OCI-LY3 (cell line): ENCODE data around the gene PTPRCAP.
A peak's percentile ranks its signal among the peaks of the same experiment; 100 is the strongest.
"Not testable (repeated sequence)": the region's sequence is repeated elsewhere in the genome, so short reads cannot be mapped to it uniquely, and the experiment has no call there.

Experiments used
- H2AFZ ChIP-seq: fragments of 200-600, 300-600 bp; shearing (Covaris generic); 2 replicates; pipeline ENCODE4 v1.6.0; 2014; ENCODE audit warnings: antibody characterized with exemption, low read depth, low read length
- H3K27ac ChIP-seq: fragments of 200-600, 300-600 bp; sonication (generic); 2 replicates; pipeline ENCODE4 v1.5.1; 2014; ENCODE audit warnings: mild to moderate bottlenecking, low read length, moderate library complexity, mixed read lengths
- H3K27me3 ChIP-seq: fragments of 200-600, 300-600 bp; sonication (generic); 2 replicates; pipeline ENCODE4 v1.6.1; 2014; ENCODE audit warnings: low read depth, low read length, mixed read lengths
- H3K36me3 ChIP-seq: fragments of 200-600, 300-600 bp; sonication (generic); replicated peaks from 2 replicates; pipeline ENCODE3; 2014; ENCODE audit warnings: low read depth, low read length, mixed read lengths
- H3K4me1 ChIP-seq: fragments of 300-600, 200-600 bp; sonication (generic); 2 replicates; pipeline ENCODE4 v1.6.1; 2014; ENCODE audit warnings: low read length, mixed read lengths
- H3K4me2 ChIP-seq: fragments of 200-600, 300-600 bp; sonication (generic); 2 replicates; pipeline ENCODE4 v1.6.1; 2014; ENCODE audit warnings: low read length, mixed read lengths
- H3K4me3 ChIP-seq: fragments of 300-600, 200-600 bp; sonication (generic); 2 replicates; pipeline ENCODE4 v1.5.1; 2014; ENCODE audit warnings: antibody characterized with exemption, mild to moderate bottlenecking, low read length, moderate library complexity
- H3K79me2 ChIP-seq: fragments of 300-600, 200-600 bp; shearing (Covaris generic); 2 replicates; pipeline ENCODE4 v1.6.1; 2014; ENCODE audit warnings: mild to moderate bottlenecking, low read length, mixed read lengths
- H3K9ac ChIP-seq: fragments of 300-600, 200-600 bp; shearing (Covaris generic); 2 replicates; pipeline ENCODE4 v1.6.0; 2014; ENCODE audit warnings: mild to moderate bottlenecking, low read length, moderate library complexity
- H3K9me3 ChIP-seq: fragments of 200-600, 300-600 bp; shearing (Covaris generic); 2 replicates; pipeline ENCODE4 v1.6.1; 2014; ENCODE audit warnings: low read length, mixed read lengths; ENCODE audit not compliant: insufficient read depth
- H4K20me1 ChIP-seq: fragments of 200-600, 300-600 bp; sonication (generic); 2 replicates; pipeline ENCODE4 v1.6.1; 2016; ENCODE audit warnings: low read length, mixed read lengths; ENCODE audit not compliant: insufficient read depth
- CTCF ChIP-seq: fragments of 200-600, 300-600 bp; sonication (generic); IDR thresholded peaks from 2 replicates; pipeline ENCODE4 v1.5.1; 2014; ENCODE audit warnings: antibody characterized with exemption, low read length, low read depth
- EZH2phosphoT487 ChIP-seq: fragments of 200-600 bp; shearing (Covaris generic); IDR thresholded peaks from 2 replicates; pipeline ENCODE4 v1.6.1; 2018; ENCODE audit warnings: antibody characterized with exemption, mixed run types, low read depth

PTPRCAP gene

GRCh38 chr11:67429722-67430121 lies 7.8 kb downstream of the PTPRCAP start:
- no peak overlapping the region for H3K27ac ChIP-seq
- no peaks in the 10 kb centered on the region for H4K20me1 ChIP-seq
- H2AFZ ChIP-seq = no peak overlapping the region
- H3K27me3 ChIP-seq = no peaks in the 10 kb centered on the region
- H3K4me1 ChIP-seq = peaks cover 27% of the 10 kb centered on the region
- peaks cover 24% of the 10 kb centered on the region for H3K36me3 ChIP-seq
- no peak for TF ChIP-seq CTCF
- no peak for TF ChIP-seq EZH2phosphoT487
- peak overlapping the region; percentile 82 for H3K4me2 ChIP-seq
- no peaks in the 10 kb centered on the region for H3K9me3 ChIP-seq
- H3K9ac ChIP-seq = no peak overlapping the region
- peaks cover 25% of the 10 kb centered on the region for H3K79me2 ChIP-seq
- H3K4me3 ChIP-seq = no peak overlapping the region

- Histone ChIP-seq H4K20me1 (no peaks in the 10 kb centered on the region), H3K9me3 (no peaks in the 10 kb centered on the region), H3K79me2 (peaks cover 19% of the 10 kb centered on the region), H3K9ac (peak overlapping the region; percentile 87), H3K27ac (peak overlapping the region; percentile 47), H3K27me3 (no peaks in the 10 kb centered on the region), H3K4me1 (peaks cover 22% of the 10 kb centered on the region), H2AFZ (no peak overlapping the region), H3K4me2 (peak overlapping the region; percentile 82), H3K36me3 (peaks cover 18% of the 10 kb centered on the region), H3K4me3 (peak overlapping the region; percentile 86)
- TF ChIP-seq CTCF (no peak), EZH2phosphoT487 (no peak)
Observed at GRCh38 chr11:67429038-67429668, 8.3 kb downstream of the PTPRCAP start.

- Histone ChIP-seq H3K9ac (peak within 1 kb of the TSS; percentile 87), H3K79me2 (peaks cover 18% of the 10 kb centered on the region), H4K20me1 (no peaks in the 10 kb centered on the region), H3K36me3 (peaks cover 12% of the 10 kb centered on the region), H3K27me3 (no peaks in the 10 kb centered on the region), H3K4me2 (peak within 1 kb of the TSS; percentile 82), H3K4me1 (peaks cover 13% of the 10 kb centered on the region), H2AFZ (peak within 1 kb of the TSS; percentile 85), H3K9me3 (no peaks in the 10 kb centered on the region), H3K4me3 (peak within 1 kb of the TSS; percentile 86), H3K27ac (peak within 1 kb of the TSS; percentile 47)
- TF ChIP-seq EZH2phosphoT487 = no peak
- no peak for TF ChIP-seq CTCF
Observed at GRCh38 chr11:67428052-67429001, 9.2 kb downstream of the PTPRCAP start, which contains the start of gene RPS6KB2. RPS6KB2 (plus strand) TSS chr11:67428494; CDS start chr11:67428546, 52 bp downstream.

- H3K79me2 ChIP-seq = peaks cover 18% of the 10 kb centered on the region
- H3K27ac ChIP-seq = peak overlapping the region; percentile 44
- peak overlapping the region; percentile 87 for H3K9ac ChIP-seq
- H2AFZ ChIP-seq = peak overlapping the region; percentile 85
- H3K4me2 ChIP-seq = peak overlapping the region; percentile 80
- H4K20me1 ChIP-seq, H3K36me3 ChIP-seq, H3K27me3 ChIP-seq, H3K9me3 ChIP-seq: not testable (repeated sequence)
- peak overlapping the region; percentile 86 for H3K4me3 ChIP-seq
- peaks cover 12% of the 10 kb centered on the region for H3K4me1 ChIP-seq
Observed at GRCh38 chr11:67427364-67427859, 10.1 kb downstream of the PTPRCAP start.
